ENCODE results near the gene MYLK. TPM values are rescaled to one million over a fixed set of nuclear protein-coding genes. Genes with fewer than 3 reads are reported as not detected.

MYLK gene
- polyA plus RNA-seq, 3 donors = 0.35 to 1.3 (median 0.51) TPM

DNA sequence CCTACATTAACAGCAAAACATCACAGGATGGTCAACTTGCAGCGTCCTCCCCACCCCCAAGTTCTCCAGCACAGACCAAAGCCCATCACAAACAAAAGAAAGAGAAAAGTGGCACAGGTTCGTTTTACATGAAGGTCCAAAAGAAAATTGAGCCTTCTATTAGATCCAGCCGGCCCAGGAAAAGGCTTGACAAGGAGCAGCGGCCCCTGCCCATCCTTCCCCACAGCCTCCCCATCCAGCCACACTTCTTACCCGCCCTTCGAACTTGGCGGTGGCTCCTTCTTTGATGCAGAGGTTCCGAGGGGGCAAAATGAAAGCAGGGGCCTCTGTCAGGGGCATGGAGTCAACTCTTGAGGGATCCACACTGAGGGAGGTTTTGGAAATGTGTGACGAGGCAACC lies 90.7 kb downstream of the MYLK start:
- H3K9ac ChIP-seq (ENCODE audit: insufficient read depth, low read length, poor library complexity, severe bottlenecking) = no peak overlapping the region
- no peak overlapping the region for H3K27ac ChIP-seq (ENCODE audit: low read depth in 1 of 2, low read length in 2 of 2)
- H3K4me1 ChIP-seq (ENCODE audit: control insufficient read depth in 1 of 2, insufficient read depth in 2 of 2, low read length in 2 of 2) = no peaks in the 10 kb centered on the region
- no peaks in the 10 kb centered on the region for H3K27me3 ChIP-seq (ENCODE audit: control insufficient read depth in 2 of 2, insufficient read depth in 2 of 2, low read length in 2 of 2)
- H3K9me3 ChIP-seq (replicated peaks in 1 of 2; ENCODE audit: control insufficient read depth in 1 of 2, insufficient read depth in 1 of 2, low read length in 2 of 2) = no peaks in the 10 kb centered on the region
- no peaks in the 10 kb centered on the region for H4K20me1 ChIP-seq (ENCODE audit: insufficient read depth, low read length)
- H3K4me2 ChIP-seq (replicated peaks; ENCODE audit: extremely low read depth, low read length, poor library complexity, severe bottlenecking) = no peak overlapping the region
- Mint-ChIP-seq H3K27ac (no peak overlapping the region), H3K27me3 (ENCODE audit: low read depth in 3 of 3) (peaks cover 0 to 5% (median 1%) of the 10 kb centered on the region in 3 donors), H3K36me3 (no peaks in the 10 kb centered on the region), H3K4me1 (no peaks in the 10 kb centered on the region), H3K9me3 (no peaks in the 10 kb centered on the region), H3K4me3 (no peak overlapping the region)
- no peak for DNase-seq
- TF ChIP-seq CTCF (IDR thresholded peaks at IDR 0.05) = no peak
- H3K36me3 ChIP-seq (replicated peaks in 1 of 2; ENCODE audit: control insufficient read depth in 1 of 2, insufficient read depth in 2 of 2, low read length in 2 of 2) = no peaks in the 10 kb centered on the region
- intact Hi-C loops (cut with micrococcal nuclease) = no loop called here
- no peak overlapping the region for H2AFZ ChIP-seq (ENCODE audit: insufficient read depth, low read depth, low read length, poor library complexity, severe bottlenecking)
- no peak overlapping the region for H3K4me3 ChIP-seq (replicated peaks in 1 of 3; ENCODE audit: low read depth in 2 of 3, low read length in 3 of 3)
- H3K79me2 ChIP-seq (ENCODE audit: insufficient read depth, low read length) = no peaks in the 10 kb centered on the region
- 90% methylated on average over 5 of the region's 9 CpGs for WGBS (ENCODE audit: insufficient coverage)

GRCh38 chr3:123792473-123793201 lies 91.5 kb downstream of the MYLK start:
- no peaks in the 10 kb centered on the region for H3K79me2 ChIP-seq (ENCODE audit: insufficient read depth, low read length)
- H3K9me3 ChIP-seq (replicated peaks in 1 of 2; ENCODE audit: control insufficient read depth in 1 of 2, insufficient read depth in 1 of 2, low read length in 2 of 2) = no peaks in the 10 kb centered on the region
- H3K9ac ChIP-seq (ENCODE audit: insufficient read depth, low read length, poor library complexity, severe bottlenecking) = no peak overlapping the region
- no peak overlapping the region for H3K27ac ChIP-seq (ENCODE audit: low read depth in 1 of 2, low read length in 2 of 2)
- DNase-seq = no peak
- no peaks in the 10 kb centered on the region for H3K4me1 ChIP-seq (ENCODE audit: control insufficient read depth in 1 of 2, insufficient read depth in 2 of 2, low read length in 2 of 2)
- no peaks in the 10 kb centered on the region for H3K36me3 Mint-ChIP-seq
- H4K20me1 ChIP-seq (ENCODE audit: insufficient read depth, low read length) = no peaks in the 10 kb centered on the region
- H3K4me3 Mint-ChIP-seq = no peak overlapping the region
- intact Hi-C loops (cut with micrococcal nuclease) = no loop called here
- WGBS (ENCODE audit: insufficient coverage) = no CpG with 5 or more reads among the region's 6 CpGs
- H3K9me3 Mint-ChIP-seq = no peaks in the 10 kb centered on the region
- H2AFZ ChIP-seq (ENCODE audit: insufficient read depth, low read depth, low read length, poor library complexity, severe bottlenecking) = no peak overlapping the region
- H3K36me3 ChIP-seq (replicated peaks in 1 of 2; ENCODE audit: control insufficient read depth in 1 of 2, insufficient read depth in 2 of 2, low read length in 2 of 2) = no peaks in the 10 kb centered on the region
- H3K27ac Mint-ChIP-seq = no peak overlapping the region
- H3K27me3 Mint-ChIP-seq (ENCODE audit: low read depth in 3 of 3) = peaks cover 0 to 6% (median 1%) of the 10 kb centered on the region in 3 donors
- H3K4me3 ChIP-seq (replicated peaks in 1 of 3; ENCODE audit: low read depth in 2 of 3, low read length in 3 of 3) = no peak overlapping the region
- H3K27me3 ChIP-seq (ENCODE audit: control insufficient read depth in 2 of 2, insufficient read depth in 2 of 2, low read length in 2 of 2) = no peaks in the 10 kb centered on the region
- no peak for TF ChIP-seq CTCF (IDR thresholded peaks at IDR 0.05)
- no peaks in the 10 kb centered on the region for H3K4me1 Mint-ChIP-seq
- H3K4me2 ChIP-seq (replicated peaks; ENCODE audit: extremely low read depth, low read length, poor library complexity, severe bottlenecking) = no peak overlapping the region

All from CD14-positive monocyte (primary cell).